ENCODE measurements around the gene ROPN1. TPM values are rescaled to one million over a fixed set of nuclear protein-coding genes. Genes with fewer than 3 reads are reported as not detected.
"Not testable (repeated sequence)": the region's sequence is repeated elsewhere in the genome, so short reads cannot be mapped to it uniquely, and the experiment has no call there.

Gene ROPN1
- total RNA-seq, 2 experiments from 2014 or later, result not detected

- H3K36me3 Mint-ChIP-seq (ENCODE audit: low read depth); H3K4me3 Mint-ChIP-seq; H3K9me3 Mint-ChIP-seq (ENCODE audit: insufficient read depth); H3K27ac Mint-ChIP-seq; POLR2A ChIA-PET; H3K27me3 Mint-ChIP-seq (ENCODE audit: low read depth); DNase-seq; ATAC-seq; H3K4me1 Mint-ChIP-seq (ENCODE audit: low read depth): not testable (repeated sequence)
- CTCF ChIA-PET, result interaction anchor here (1.6 kb wide), 1 partner anchor 10 kb away, joined by 7 read pairs; the partner anchor contains the start of gene KALRN
Observed at GRCh38 chr3:124023531-124023930, 31.6 kb upstream of the ROPN1 start.

- CTCF ChIA-PET, result interaction anchor here (1.5 kb wide), 1 partner anchor 15 kb away, joined by 4 read pairs; no protein-coding TSS in a partner anchor
Observed at GRCh38 chr3:124019291-124019690, 27.4 kb upstream of the ROPN1 start.

GRCh38 chr3:124017502-124017901 lies 25.6 kb upstream of the ROPN1 start:
- H3K27ac Mint-ChIP-seq; CTCF ChIA-PET; DNase-seq; H3K9me3 Mint-ChIP-seq (ENCODE audit: insufficient read depth); H3K4me3 Mint-ChIP-seq; ATAC-seq; H3K36me3 Mint-ChIP-seq (ENCODE audit: low read depth); H3K4me1 Mint-ChIP-seq (ENCODE audit: low read depth); POLR2A ChIA-PET: not testable (repeated sequence)
- peaks cover 30% of the 10 kb centered on the region for H3K27me3 Mint-ChIP-seq (ENCODE audit: low read depth)

More at GRCh38 chr3:124019291-124019690, 27.4 kb upstream of the ROPN1 start:
- Mint-ChIP-seq H3K36me3 (ENCODE audit: low read depth) (no peaks in the 10 kb centered on the region), H3K4me1 (ENCODE audit: low read depth) (no peaks in the 10 kb centered on the region), H3K27me3 (ENCODE audit: low read depth) (peaks cover 24% of the 10 kb centered on the region), H3K4me3 (no peak overlapping the region), H3K27ac (no peak overlapping the region), H3K9me3 (ENCODE audit: insufficient read depth) (no peaks in the 10 kb centered on the region)
- ATAC-seq, result no peak
- POLR2A ChIA-PET, result no interaction called here
- DNase-seq, result no peak

DNA sequence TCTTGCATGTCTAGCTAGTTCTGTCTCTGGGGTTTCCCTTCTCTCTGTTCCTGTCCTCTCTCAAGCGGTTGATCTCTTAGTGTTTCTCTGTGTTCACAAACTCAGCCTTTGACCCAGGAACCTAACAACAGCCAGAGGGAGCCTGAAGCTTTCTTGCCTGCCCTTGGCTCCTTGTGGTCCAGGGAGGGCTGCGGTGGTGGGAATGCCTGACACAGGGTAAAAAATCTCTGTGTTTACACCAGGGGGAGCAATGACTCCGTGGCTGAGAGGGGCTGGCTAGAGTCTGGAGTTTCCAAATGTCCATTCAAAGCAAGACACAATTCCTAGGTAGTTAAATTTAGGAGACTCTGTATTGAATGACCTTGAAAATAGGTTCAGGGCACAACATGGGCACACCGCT lies 24.6 kb upstream of the ROPN1 start:
- H3K27ac Mint-ChIP-seq; ATAC-seq; DNase-seq; H3K9me3 Mint-ChIP-seq (ENCODE audit: insufficient read depth); H3K4me3 Mint-ChIP-seq; POLR2A ChIA-PET; H3K36me3 Mint-ChIP-seq (ENCODE audit: low read depth); H3K4me1 Mint-ChIP-seq (ENCODE audit: low read depth): not testable (repeated sequence)
- CTCF ChIA-PET, result interaction anchor here (0.7 kb wide), 1 partner anchor 534 kb away, joined by 4 read pairs; no protein-coding TSS in a partner anchor
- peaks cover 36% of the 10 kb centered on the region for H3K27me3 Mint-ChIP-seq (ENCODE audit: low read depth)

DNA sequence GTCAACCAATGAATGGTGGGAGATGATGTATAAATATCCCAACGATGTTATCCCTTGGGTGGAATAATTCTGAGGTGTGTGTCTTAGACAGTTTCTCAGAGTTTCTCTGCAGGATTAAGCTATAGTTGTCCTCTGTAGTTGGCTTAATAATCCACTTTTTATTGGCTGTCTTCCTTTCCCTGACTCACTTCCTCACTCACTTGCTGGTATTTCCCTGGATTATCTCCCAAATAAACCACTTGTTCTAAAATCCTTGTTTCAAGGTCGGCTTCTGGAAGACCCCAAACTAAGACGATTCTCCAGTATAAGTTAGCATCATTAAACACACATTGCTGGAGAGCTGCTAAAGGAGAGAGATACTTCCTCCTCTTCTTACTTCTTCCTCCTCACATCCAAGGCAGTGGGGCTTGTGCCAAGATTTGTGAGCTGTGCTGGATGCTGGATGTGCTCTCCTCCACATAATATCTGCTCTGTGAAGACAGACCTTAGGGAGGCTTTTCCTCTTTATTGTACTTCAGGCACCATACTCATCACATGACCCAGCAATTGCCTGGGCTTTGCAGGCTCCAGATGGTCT lies 22.5 kb upstream of the ROPN1 start:
- no peaks in the 10 kb centered on the region for H3K9me3 Mint-ChIP-seq (ENCODE audit: insufficient read depth)
- ChIA-PET CTCF (interaction anchor here (1.7 kb wide), 1 partner anchor 18 kb away, joined by 4 read pairs; the partner anchor contains the start of gene KALRN), POLR2A (interaction anchor here (0.6 kb wide), 1 partner anchor 165 kb away, joined by 3 read pairs; no protein-coding TSS in a partner anchor)
- H3K36me3 Mint-ChIP-seq (ENCODE audit: low read depth), result no peaks in the 10 kb centered on the region
- H3K27me3 Mint-ChIP-seq (ENCODE audit: low read depth), result peaks cover 38% of the 10 kb centered on the region
- DNase-seq (no peak), ATAC-seq (no peak)
- H3K4me1 Mint-ChIP-seq (ENCODE audit: low read depth), result no peaks in the 10 kb centered on the region
- H3K27ac Mint-ChIP-seq, result no peak overlapping the region
- H3K4me3 Mint-ChIP-seq, result no peak overlapping the region

GRCh38 chr3:124008321-124008720 lies 16.4 kb upstream of the ROPN1 start:
- ATAC-seq; DNase-seq; H3K9me3 Mint-ChIP-seq (ENCODE audit: insufficient read depth); H3K27ac Mint-ChIP-seq; H3K36me3 Mint-ChIP-seq (ENCODE audit: low read depth); POLR2A ChIA-PET; CTCF ChIA-PET; H3K4me3 Mint-ChIP-seq; H3K4me1 Mint-ChIP-seq (ENCODE audit: low read depth): not testable (repeated sequence)
- peaks cover 46% of the 10 kb centered on the region for H3K27me3 Mint-ChIP-seq (ENCODE audit: low read depth)

DNA sequence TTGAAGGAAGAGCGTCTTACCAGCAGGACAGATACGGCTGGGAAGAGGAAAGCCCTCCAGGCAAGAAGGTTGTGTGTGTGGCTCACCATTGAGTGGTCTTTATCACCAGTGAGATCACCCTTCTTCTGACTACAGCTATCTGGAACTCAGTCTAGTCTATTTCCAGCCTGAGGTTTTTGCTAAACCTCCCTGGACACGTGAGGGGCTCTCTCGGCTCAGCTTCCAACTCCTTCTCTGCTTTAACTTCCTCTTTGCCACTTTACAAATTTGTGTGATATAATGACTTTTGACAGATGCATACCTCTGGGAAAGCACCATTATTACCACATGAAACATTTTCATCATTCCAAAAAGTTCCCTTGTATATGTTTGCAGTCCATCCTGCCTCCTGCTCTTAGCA lies 15.3 kb upstream of the ROPN1 start:
- Mint-ChIP-seq H3K9me3 (ENCODE audit: insufficient read depth) (no peaks in the 10 kb centered on the region), H3K4me3 (no peak overlapping the region), H3K27ac (no peak overlapping the region), H3K27me3 (ENCODE audit: low read depth) (peaks cover 41% of the 10 kb centered on the region), H3K4me1 (ENCODE audit: low read depth) (no peaks in the 10 kb centered on the region), H3K36me3 (ENCODE audit: low read depth) (no peaks in the 10 kb centered on the region)
- DNase-seq (no peak), ATAC-seq (no peak)
- ChIA-PET CTCF (no interaction called here), POLR2A (no interaction called here)

- POLR2A ChIA-PET, result not testable (repeated sequence)
Observed at GRCh38 chr3:124002405-124003079, 10.6 kb upstream of the ROPN1 start.

DNA sequence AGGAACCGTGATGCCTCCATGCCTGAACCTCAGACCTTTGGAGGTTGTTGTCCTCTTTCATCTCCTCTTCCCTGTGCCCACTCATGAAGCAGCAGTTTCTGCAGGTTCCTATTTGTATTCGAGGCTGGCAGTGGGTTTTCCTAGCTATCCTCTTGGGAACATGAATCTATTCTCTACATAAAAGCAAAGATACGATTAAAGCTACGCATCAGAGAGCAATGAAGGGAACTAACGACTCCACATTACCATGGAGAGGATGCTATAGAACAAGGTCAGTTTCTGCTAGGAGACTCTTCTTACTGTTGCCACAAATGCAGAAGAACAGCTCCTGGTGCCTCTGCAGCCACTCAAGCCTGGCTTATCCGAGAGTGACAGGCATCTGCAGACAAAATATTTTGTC lies 9.4 kb upstream of the ROPN1 start:
- H3K9me3 Mint-ChIP-seq (ENCODE audit: insufficient read depth); POLR2A ChIA-PET; CTCF ChIA-PET; H3K4me1 Mint-ChIP-seq (ENCODE audit: low read depth); H3K36me3 Mint-ChIP-seq (ENCODE audit: low read depth); DNase-seq; ATAC-seq; H3K27ac Mint-ChIP-seq; H3K4me3 Mint-ChIP-seq: not testable (repeated sequence)
- peaks cover 19% of the 10 kb centered on the region for H3K27me3 Mint-ChIP-seq (ENCODE audit: low read depth)

More at GRCh38 chr3:124002405-124003079, 10.6 kb upstream of the ROPN1 start:
- H3K27ac Mint-ChIP-seq; H3K36me3 Mint-ChIP-seq (ENCODE audit: low read depth); H3K4me3 Mint-ChIP-seq; CTCF ChIA-PET; H3K4me1 Mint-ChIP-seq (ENCODE audit: low read depth); ATAC-seq; DNase-seq; H3K9me3 Mint-ChIP-seq (ENCODE audit: insufficient read depth): not testable (repeated sequence)
- H3K27me3 Mint-ChIP-seq (ENCODE audit: low read depth), result peaks cover 29% of the 10 kb centered on the region

DNA sequence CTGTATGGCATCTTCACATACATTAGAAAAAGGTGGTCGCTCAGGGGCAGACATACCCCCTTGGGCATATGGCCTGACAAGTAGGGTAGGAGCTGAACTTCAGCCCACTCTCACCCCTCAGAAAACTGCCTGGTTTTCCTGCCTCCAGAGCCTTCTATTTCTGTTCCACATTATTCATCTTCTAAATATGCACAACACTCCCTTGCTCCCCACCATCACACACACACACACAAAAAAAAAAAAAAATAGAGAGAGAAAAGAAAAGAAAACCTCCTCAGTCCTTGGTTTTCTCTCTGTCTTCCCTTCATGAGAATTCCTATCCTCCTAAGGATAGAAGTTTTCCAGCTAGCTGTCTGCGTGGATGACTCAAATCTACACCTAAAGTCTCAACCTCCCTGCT lies 5.6 kb upstream of the ROPN1 start:
- H3K9me3 Mint-ChIP-seq (ENCODE audit: insufficient read depth), result no peaks in the 10 kb centered on the region
- no peak overlapping the region for H3K27ac Mint-ChIP-seq
- H3K4me3 Mint-ChIP-seq, result no peak overlapping the region
- ATAC-seq, result no peak
- H3K36me3 Mint-ChIP-seq (ENCODE audit: low read depth), result no peaks in the 10 kb centered on the region
- no peak for DNase-seq
- POLR2A ChIA-PET, result no interaction called here
- CTCF ChIA-PET, result no interaction called here
- H3K27me3 Mint-ChIP-seq (ENCODE audit: low read depth), result peaks cover 5% of the 10 kb centered on the region
- no peaks in the 10 kb centered on the region for H3K4me1 Mint-ChIP-seq (ENCODE audit: low read depth)

- DNase-seq (no peak), ATAC-seq (no peak)
- Mint-ChIP-seq H3K36me3 (ENCODE audit: low read depth) (no peaks in the 10 kb centered on the region), H3K27ac (no peak overlapping the region), H3K4me3 (no peak overlapping the region), H3K4me1 (ENCODE audit: low read depth) (no peaks in the 10 kb centered on the region), H3K27me3 (ENCODE audit: low read depth) (peaks cover 22% of the 10 kb centered on the region), H3K9me3 (ENCODE audit: insufficient read depth) (no peaks in the 10 kb centered on the region)
- ChIA-PET POLR2A (no interaction called here), CTCF (no interaction called here)
Observed at GRCh38 chr3:123993818-123994217, 1.9 kb upstream of the ROPN1 start.

GRCh38 chr3:123986427-123986826 lies 5.5 kb downstream of the ROPN1 start:
- ChIA-PET POLR2A (no interaction called here), CTCF (no interaction called here)
- no peaks in the 10 kb centered on the region for H3K36me3 Mint-ChIP-seq (ENCODE audit: low read depth)
- DNase-seq (no peak), ATAC-seq (no peak)
- peaks cover 50% of the 10 kb centered on the region for H3K27me3 Mint-ChIP-seq (ENCODE audit: low read depth)
- H3K9me3 Mint-ChIP-seq (ENCODE audit: insufficient read depth), result no peaks in the 10 kb centered on the region
- no peak overlapping the region for H3K4me3 Mint-ChIP-seq
- H3K4me1 Mint-ChIP-seq (ENCODE audit: low read depth), result no peaks in the 10 kb centered on the region
- H3K27ac Mint-ChIP-seq, result no peak overlapping the region

Measured in activated CD8-positive, alpha-beta T cell treated with anti-CD3 and anti-CD28 coated beads, Interleukin-2, amount 10 ng/mL, durations not matched to agents 7 days and 5 days (primary cell).